Trophoblast cell (in vitro differentiated cells and primary cell): ENCODE measurements around the gene CACNA2D3.

Source experiments
- DNase-seq, 2 donors: peaks; one replicate each; pipeline ENCODE4 v3.0.0-alpha.2; 2016
- H2AFZ ChIP-seq: 2 replicates; pipeline ENCODE4 v1.6.1; 2013; ENCODE audit warnings: low read length, moderate library complexity, mild to moderate bottlenecking; ENCODE audit not compliant: insufficient read depth, poor library complexity
- H2AK5ac ChIP-seq: 2 replicates; pipeline ENCODE4 v1.6.1; 2013; ENCODE audit warnings: mild to moderate bottlenecking, low read length
- H2BK120ac ChIP-seq: 2 replicates; pipeline ENCODE4 v1.6.1; 2013; ENCODE audit warnings: low read length, mild to moderate bottlenecking, moderate library complexity; ENCODE audit not compliant: insufficient read depth, poor library complexity
- H2BK12ac ChIP-seq: 2 replicates; pipeline ENCODE4 v1.6.1; 2013; ENCODE audit warnings: mild to moderate bottlenecking, low read length, moderate library complexity
- H2BK5ac ChIP-seq: 2 replicates; pipeline ENCODE4 v1.6.1; 2013; ENCODE audit warnings: low read length, low read depth, moderate library complexity, mild to moderate bottlenecking; ENCODE audit not compliant: poor library complexity
- H3K14ac ChIP-seq: 2 replicates; pipeline ENCODE4 v1.6.1; 2013; ENCODE audit warnings: mild to moderate bottlenecking, low read length
- H3K18ac ChIP-seq: 2 replicates; pipeline ENCODE4 v1.6.1; 2013; ENCODE audit warnings: mild to moderate bottlenecking, low read length
- H3K23ac ChIP-seq: 2 replicates; pipeline ENCODE4 v1.6.1; 2013; ENCODE audit warnings: low read length
- H3K27ac ChIP-seq: 2 replicates; pipeline ENCODE4 v1.5.1; 2013; ENCODE audit warnings: low read depth, mild to moderate bottlenecking, inconsistent platforms, low read length, moderate library complexity
- H3K27me3 ChIP-seq: 2 replicates; pipeline ENCODE4 v1.6.1; 2013; ENCODE audit warnings: inconsistent platforms, mild to moderate bottlenecking, low read length, moderate library complexity; ENCODE audit not compliant: insufficient read depth
- H3K36me3 ChIP-seq, 2 experiments: 1 replicate in 1 of 2; 2 replicates in 1 of 2; pipeline ENCODE4 v1.6.1; 2013; ENCODE audit warnings: low read length in 2 of 2, mild to moderate bottlenecking in 2 of 2, moderate library complexity in 1 of 2; ENCODE audit not compliant: insufficient read depth in 2 of 2, control insufficient read depth in 1 of 2
- H3K4ac ChIP-seq: 2 replicates; pipeline ENCODE4 v1.6.1; 2013; ENCODE audit warnings: low read depth, mild to moderate bottlenecking, low read length, moderate library complexity
- H3K4me1 ChIP-seq, 2 experiments: 1 replicate in 1 of 2; 2 replicates in 1 of 2; pipeline ENCODE4 v1.6.1; 2013; ENCODE audit warnings: low read length in 2 of 2, mild to moderate bottlenecking in 2 of 2, moderate library complexity in 1 of 2; ENCODE audit not compliant: insufficient read depth in 2 of 2, control insufficient read depth in 1 of 2
- H3K4me2 ChIP-seq: 2 replicates; pipeline ENCODE4 v1.6.1; 2013; ENCODE audit warnings: inconsistent platforms, mild to moderate bottlenecking, low read length, moderate library complexity
- H3K4me3 ChIP-seq: 2 replicates; pipeline ENCODE4 v1.5.1; 2013; ENCODE audit warnings: mild to moderate bottlenecking, low read depth, low read length, inconsistent platforms
- H3K79me1 ChIP-seq: one replicate; pipeline ENCODE4 v1.6.1; 2013; ENCODE audit warnings: low read length
- H3K79me2 ChIP-seq: 2 replicates; pipeline ENCODE4 v1.6.1; 2013; ENCODE audit warnings: low read length, mild to moderate bottlenecking; ENCODE audit not compliant: control insufficient read depth, insufficient read depth, poor library complexity
- H3K9ac ChIP-seq: 2 replicates; pipeline ENCODE4 v1.6.1; 2013; ENCODE audit warnings: mild to moderate bottlenecking, low read length
- H3K9me3 ChIP-seq: 2 replicates; pipeline ENCODE4 v1.6.1; 2013; ENCODE audit warnings: low read depth, mild to moderate bottlenecking, control low read depth, inconsistent platforms, low read length; ENCODE audit not compliant: insufficient read depth
- H4K12ac ChIP-seq: 2 replicates; pipeline ENCODE4 v1.6.1; 2013; ENCODE audit warnings: low read depth, mild to moderate bottlenecking, low read length, moderate library complexity
- H4K8ac ChIP-seq: 2 replicates; pipeline ENCODE4 v1.6.1; 2013; ENCODE audit warnings: low read depth, mild to moderate bottlenecking, low read length, moderate library complexity
- H4K91ac ChIP-seq: one replicate; pipeline ENCODE4 v1.6.1; 2013; ENCODE audit warnings: low read depth, mild to moderate bottlenecking, low read length, moderate library complexity
- WGBS: extraction: QIAGEN DNeasy Blood & Tissue Kit; methylation state at CpG from one replicate; pipeline ENCODE4 v1.1.7; 2013; ENCODE audit warnings: missing lambda C conversion rate; ENCODE audit not compliant: insufficient read length, insufficient coverage; ENCODE audit errors: extremely low coverage; 5-methylcytosine and 5-hydroxymethylcytosine counted together

CACNA2D3 gene

DNA sequence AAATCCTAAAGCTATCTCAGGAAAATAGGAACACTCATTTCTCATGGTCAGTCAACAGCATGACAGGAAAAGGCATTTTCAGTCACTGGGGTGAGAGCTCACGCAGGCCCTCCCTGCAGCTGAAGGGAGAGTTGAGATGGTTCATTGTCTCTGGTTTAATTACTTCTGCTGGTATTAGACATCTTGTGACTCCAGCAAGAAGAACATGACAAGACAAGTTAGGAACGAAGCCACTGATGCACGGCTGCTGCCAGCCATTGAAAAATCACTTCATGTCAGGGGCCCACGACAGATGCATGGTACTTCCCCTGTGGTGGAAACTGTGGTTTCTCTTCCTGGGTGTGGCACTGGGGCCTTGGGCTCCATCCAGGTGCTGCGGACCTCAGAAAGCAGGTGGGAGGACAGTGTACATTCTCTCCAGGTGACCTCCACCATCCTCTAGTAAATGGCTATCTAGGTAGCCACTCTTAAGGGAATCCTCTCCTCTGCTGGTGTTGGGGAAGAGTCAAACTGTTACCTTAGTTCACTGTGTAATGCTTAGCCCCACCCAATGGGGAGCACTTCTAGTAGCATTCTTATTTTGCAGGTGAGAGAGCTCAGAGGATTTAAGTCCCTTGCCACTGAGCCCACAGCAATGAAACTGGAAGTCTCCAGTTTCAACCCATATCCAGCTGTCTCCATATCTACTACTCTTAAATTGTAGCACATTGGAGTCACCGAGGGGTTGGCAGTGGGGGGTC lies 531.3 kb downstream of the CACNA2D3 start:
- WGBS, result no CpG with 5 or more reads among the region's 6 CpGs
- Histone ChIP-seq H3K36me3 (no peaks in the 10 kb centered on the region), H2AK5ac (no peak overlapping the region), H2BK5ac (no peak overlapping the region), H3K4ac (no peak overlapping the region), H2BK120ac (no peak overlapping the region), H3K4me1 (no peaks in the 10 kb centered on the region), H3K27me3 (no peaks in the 10 kb centered on the region), H4K8ac (no peak overlapping the region), H3K23ac (no peak overlapping the region), H3K9me3 (peaks cover 1% of the 10 kb centered on the region), H3K79me2 (no peaks in the 10 kb centered on the region), H3K4me3 (no peak overlapping the region), H3K18ac (no peak overlapping the region), H3K4me2 (no peak overlapping the region), H4K12ac (no peak overlapping the region), H3K27ac (no peak overlapping the region), H3K79me1 (no peaks in the 10 kb centered on the region), H2BK12ac (no peak overlapping the region), H4K91ac (no peak overlapping the region), H3K9ac (no peak overlapping the region), H2AFZ (no peak overlapping the region), H3K14ac (no peak overlapping the region)
- DNase-seq, result no peak

DNA sequence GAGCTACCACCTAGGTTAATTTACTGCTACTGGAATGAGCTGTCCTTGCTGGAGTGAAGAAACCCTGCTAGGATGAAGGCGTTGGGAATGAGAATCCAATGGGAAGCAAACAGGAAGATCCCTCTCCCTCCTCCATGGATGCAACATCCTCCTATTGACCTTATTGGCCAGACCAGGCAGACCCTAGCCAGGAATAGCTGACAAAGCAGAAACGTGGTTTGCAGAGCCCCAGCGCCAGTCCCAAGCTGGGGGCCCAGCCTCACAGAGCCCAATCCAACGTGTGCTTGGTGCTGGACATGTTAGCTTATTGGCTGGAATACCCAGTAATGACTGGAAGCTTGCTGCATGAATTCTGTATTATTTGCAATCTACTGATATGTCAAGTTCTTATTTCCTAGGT lies 532.4 kb downstream of the CACNA2D3 start:
- H3K79me1 ChIP-seq, result no peaks in the 10 kb centered on the region
- H3K9me3 ChIP-seq, result peaks cover 1% of the 10 kb centered on the region
- H3K36me3 ChIP-seq, result no peaks in the 10 kb centered on the region
- DNase-seq, result no peak
- no peak overlapping the region for H2AFZ ChIP-seq
- no peak overlapping the region for H2BK120ac ChIP-seq
- no peak overlapping the region for H2AK5ac ChIP-seq
- no peak overlapping the region for H3K23ac ChIP-seq
- H3K27ac ChIP-seq, result no peak overlapping the region
- H3K27me3 ChIP-seq, result no peaks in the 10 kb centered on the region
- no peak overlapping the region for H3K14ac ChIP-seq
- H3K9ac ChIP-seq, result no peak overlapping the region
- no peak overlapping the region for H4K12ac ChIP-seq
- H2BK12ac ChIP-seq, result no peak overlapping the region
- H4K91ac ChIP-seq, result no peak overlapping the region
- H3K4me1 ChIP-seq, result no peaks in the 10 kb centered on the region
- no peak overlapping the region for H3K4me3 ChIP-seq
- H3K79me2 ChIP-seq, result no peaks in the 10 kb centered on the region
- no CpG with 5 or more reads among the region's 4 CpGs for WGBS
- no peak overlapping the region for H3K18ac ChIP-seq
- H3K4ac ChIP-seq, result no peak overlapping the region
- no peak overlapping the region for H2BK5ac ChIP-seq
- H3K4me2 ChIP-seq, result no peak overlapping the region
- H4K8ac ChIP-seq, result no peak overlapping the region

DNA sequence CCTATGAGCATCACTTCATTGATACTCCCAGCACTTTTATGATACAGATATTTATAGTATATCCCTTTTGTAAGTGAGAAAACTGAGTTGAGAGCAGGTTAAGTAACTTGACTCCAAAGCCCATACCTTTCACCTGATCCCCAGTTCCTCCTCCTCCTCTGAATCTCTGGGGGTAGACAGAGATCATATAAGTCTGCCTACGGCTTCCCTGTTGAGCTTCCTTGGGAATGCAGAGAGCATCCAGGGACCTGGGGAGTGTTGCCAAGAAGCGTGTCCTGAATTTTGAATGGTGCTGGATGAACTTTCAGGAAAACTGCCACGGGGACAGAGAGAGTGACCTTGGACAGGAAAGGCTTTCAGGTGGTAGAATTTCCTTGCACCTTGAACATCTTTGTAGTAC lies 537.0 kb downstream of the CACNA2D3 start:
- Histone ChIP-seq H3K79me1 (no peaks in the 10 kb centered on the region), H4K12ac (no peak overlapping the region), H3K27ac (no peak overlapping the region), H3K14ac (no peak overlapping the region), H2AK5ac (no peak overlapping the region), H3K4me2 (no peak overlapping the region), H2BK120ac (no peak overlapping the region), H4K91ac (no peak overlapping the region), H3K9ac (no peak overlapping the region), H3K79me2 (no peaks in the 10 kb centered on the region), H2BK5ac (no peak overlapping the region), H3K9me3 (peaks cover 1% of the 10 kb centered on the region), H3K18ac (no peak overlapping the region), H3K4me1 (no peaks in the 10 kb centered on the region), H4K8ac (no peak overlapping the region), H3K4ac (no peak overlapping the region), H3K36me3 (no peaks in the 10 kb centered on the region), H3K27me3 (no peaks in the 10 kb centered on the region), H2BK12ac (no peak overlapping the region), H3K4me3 (no peak overlapping the region), H2AFZ (no peak overlapping the region), H3K23ac (no peak overlapping the region)
- WGBS, result no CpG with 5 or more reads among the region's 3 CpGs
- DNase-seq, result no peak

DNA sequence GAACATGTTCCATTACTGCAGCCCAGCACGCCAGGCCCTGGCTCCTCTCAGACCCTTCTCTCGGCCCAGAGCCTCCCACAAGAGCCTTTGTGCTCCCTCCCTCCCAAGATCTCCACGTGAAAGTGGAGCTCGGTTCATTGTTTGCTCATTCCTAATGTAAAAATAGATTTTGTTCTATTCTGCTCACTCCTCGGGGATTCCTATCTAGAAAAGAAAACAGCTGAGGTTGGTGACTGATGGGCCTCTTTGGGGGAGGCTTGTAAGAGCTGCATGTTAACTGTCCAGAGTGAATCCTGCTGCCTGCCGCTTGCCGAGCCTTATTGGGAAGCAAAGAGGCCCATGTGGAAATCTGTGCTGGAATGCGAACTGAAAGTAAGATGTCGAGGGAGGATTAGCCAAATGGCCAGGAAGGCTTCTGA lies 538.4 kb downstream of the CACNA2D3 start:
- no peaks in the 10 kb centered on the region for H3K9me3 ChIP-seq
- H3K4ac ChIP-seq, result no peak overlapping the region
- no peak overlapping the region for H2BK120ac ChIP-seq
- H3K9ac ChIP-seq, result no peak overlapping the region
- DNase-seq, result no peak
- no CpG with 5 or more reads among the region's 9 CpGs for WGBS
- H3K27ac ChIP-seq, result no peak overlapping the region
- H3K23ac ChIP-seq, result no peak overlapping the region
- no peak overlapping the region for H2BK5ac ChIP-seq
- H4K12ac ChIP-seq, result no peak overlapping the region
- H3K4me1 ChIP-seq, result no peaks in the 10 kb centered on the region
- H3K4me2 ChIP-seq, result no peak overlapping the region
- H2AK5ac ChIP-seq, result no peak overlapping the region
- no peaks in the 10 kb centered on the region for H3K79me2 ChIP-seq
- H3K14ac ChIP-seq, result no peak overlapping the region
- H2BK12ac ChIP-seq, result no peak overlapping the region
- H2AFZ ChIP-seq, result no peak overlapping the region
- no peak overlapping the region for H4K91ac ChIP-seq
- H4K8ac ChIP-seq, result no peak overlapping the region
- no peak overlapping the region for H3K4me3 ChIP-seq
- H3K36me3 ChIP-seq, result no peaks in the 10 kb centered on the region
- H3K18ac ChIP-seq, result no peak overlapping the region
- H3K27me3 ChIP-seq, result no peaks in the 10 kb centered on the region
- no peaks in the 10 kb centered on the region for H3K79me1 ChIP-seq
